Large intestine (tissue), 1 donor: ENCODE data around the gene DPP9. TPM values are rescaled to one million over a fixed set of nuclear protein-coding genes. Genes with fewer than 3 reads are reported as not detected.

Source experiments
- polyA plus RNA-seq: library from polyadenylated mRNA; unstranded; fragments of 120-200 nt; gene quantifications from one replicate; pipeline ENCODE4 v1.2.1, GENCODE V29; 2013

The DPP9 gene
- polyA plus RNA-seq, 1 donor = 34.7 TPM

Other genes with a start within 250 kb of the DPP9 start
- gene PLIN4, start 205.4 kb downstream of the DPP9 start, polyA plus RNA-seq = 1.8 TPM
- gene PLIN5, start 188.6 kb downstream of the DPP9 start, polyA plus RNA-seq = 2.0 TPM
- gene LRG1, start 183.8 kb downstream of the DPP9 start, polyA plus RNA-seq = 2.2 TPM
- gene SEMA6B, start 164.2 kb downstream of the DPP9 start, polyA plus RNA-seq = 3.3 TPM
- gene TNFAIP8L1, start 84.3 kb downstream of the DPP9 start, polyA plus RNA-seq = 24.4 TPM
- gene MYDGF, start 53.5 kb downstream of the DPP9 start, polyA plus RNA-seq = 103 TPM
- 1.7 TPM for gene FEM1A, start 67.9 kb upstream of the DPP9 start, polyA plus RNA-seq
- 16.1 TPM for gene TICAM1, start 107.9 kb upstream of the DPP9 start, polyA plus RNA-seq
- gene PLIN3, start 143.8 kb upstream of the DPP9 start, polyA plus RNA-seq = 122 TPM
- gene ARRDC5, start 179.1 kb upstream of the DPP9 start, polyA plus RNA-seq = 0.15 TPM
- 17.7 TPM for gene UHRF1, start 185.7 kb upstream of the DPP9 start, polyA plus RNA-seq
- gene KDM4B, start 245.3 kb upstream of the DPP9 start, polyA plus RNA-seq = 13.7 TPM